22Rv1 (cell line): ENCODE measurements around the gene KRT77.

Source experiments
- H3K27ac ChIP-seq: fragments of 450-650 bp; 2 replicates; pipeline ENCODE4 v1.5.1; 2017
- CTCF ChIP-seq: fragments of 450-650 bp; IDR thresholded peaks from 2 replicates; pipeline ENCODE4 v1.5.1; 2017; ENCODE audit warnings: mild to moderate bottlenecking
- ZFX ChIP-seq: fragments of 450-650 bp; IDR thresholded peaks from 2 replicates; pipeline ENCODE4 v1.6.1; 2017; ENCODE audit warnings: antibody characterized with exemption, borderline replicate concordance

The KRT77 gene

GRCh38 chr12:52742822-52743457 lies 39.6 kb upstream of the KRT77 start:
- TF ChIP-seq CTCF = no peak
- TF ChIP-seq ZFX = no peak
- no peak overlapping the region for H3K27ac ChIP-seq

GRCh38 chr12:52742196-52742580 lies 38.9 kb upstream of the KRT77 start:
- no peak for TF ChIP-seq CTCF
- TF ChIP-seq ZFX = no peak
- no peak overlapping the region for H3K27ac ChIP-seq

- no peak overlapping the region for H3K27ac ChIP-seq
- TF ChIP-seq ZFX = no peak
- no peak for TF ChIP-seq CTCF
Observed at GRCh38 chr12:52741375-52742195, 38.3 kb upstream of the KRT77 start.

GRCh38 chr12:52740584-52740983 lies 37.3 kb upstream of the KRT77 start:
- TF ChIP-seq CTCF (no peak), ZFX (no peak)

GRCh38 chr12:52739963-52740362 lies 36.6 kb upstream of the KRT77 start:
- TF ChIP-seq ZFX (no peak), CTCF (no peak)
- no peak overlapping the region for H3K27ac ChIP-seq

More at GRCh38 chr12:52740584-52740983, 37.3 kb upstream of the KRT77 start:
- H3K27ac ChIP-seq = no peak overlapping the region

GRCh38 chr12:52735816-52736632 lies 32.7 kb upstream of the KRT77 start:
- H3K27ac ChIP-seq = no peak overlapping the region
- no peak for TF ChIP-seq ZFX
- no peak for TF ChIP-seq CTCF

- TF ChIP-seq ZFX (no peak), CTCF (no peak)
Observed at GRCh38 chr12:52735106-52735505, 31.8 kb upstream of the KRT77 start.

More at GRCh38 chr12:52735106-52735505, 31.8 kb upstream of the KRT77 start:
- H3K27ac ChIP-seq = no peak overlapping the region
